ENCODE data around the gene ANXA11. TPM values are rescaled to one million over a fixed set of nuclear protein-coding genes. Genes with fewer than 3 reads are reported as not detected.

Gene ANXA11
- total RNA-seq, result 28.6 and 35.9 TPM in 2 replicates

DNA sequence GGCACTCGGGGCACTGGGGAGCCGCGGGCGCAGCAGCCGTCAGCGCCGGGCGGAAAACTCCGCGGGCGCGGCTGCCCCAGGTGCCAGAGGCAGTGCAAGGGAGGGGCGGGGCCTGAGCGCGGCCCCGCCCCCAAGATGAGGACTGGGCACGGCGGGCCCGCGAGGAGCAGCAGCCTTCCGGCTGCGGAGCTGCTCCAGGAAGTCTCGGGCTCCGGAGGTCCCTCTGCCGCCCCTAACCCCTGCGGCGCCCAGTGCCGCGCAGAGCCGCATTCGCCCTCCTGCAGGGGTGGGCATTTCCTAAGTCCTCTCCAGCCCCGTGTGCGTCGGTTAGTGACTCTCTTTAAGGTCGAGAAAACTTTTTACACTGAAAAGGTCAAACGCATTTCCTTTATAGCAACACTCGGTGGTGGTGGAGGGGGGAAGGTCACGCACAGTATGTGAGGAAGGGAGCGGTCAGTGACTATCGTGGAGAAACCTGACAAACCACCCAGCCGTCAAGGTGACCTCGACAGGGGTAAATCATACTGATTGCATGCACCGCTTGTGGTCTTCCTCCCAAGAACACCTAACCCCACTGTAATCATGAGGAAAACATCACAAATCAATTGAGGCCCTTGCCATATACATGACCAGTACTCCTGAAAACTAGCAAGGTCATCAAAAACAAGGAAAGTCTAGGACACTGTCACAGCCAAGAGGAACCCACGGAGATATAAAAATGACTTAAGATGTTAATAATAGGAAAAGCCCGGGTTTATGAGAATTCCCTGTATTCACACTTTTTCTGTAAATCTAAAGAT lies at the start of gene ANXA11:
Gene ANXA11 (minus strand): TSS at position 61 of the 800 bp plus-strand sequence. CDS start 32,676 bp downstream, outside the sequence.

GRCh38 chr10:80132299-80133139 lies 72.8 kb downstream of the ANXA11 start, which contains the start of gene PLAC9:
TSS of gene PLAC9 (plus strand) at chr10:80132730. CDS start at chr10:80132763, 33 bp downstream.

Other genes with a start within 250 kb of the ANXA11 start
- 2.8 and 6.2 TPM in 2 replicates for gene TMEM254, start 126.9 kb downstream of the ANXA11 start, total RNA-seq
- 0.19 and 0.32 TPM in 2 replicates for gene PLAC9, start 72.8 kb downstream of the ANXA11 start, total RNA-seq
- gene MAT1A, start 84.1 kb upstream of the ANXA11 start, total RNA-seq, result not detected in 2 replicates
- not detected in 2 replicates for gene DYDC1, start 151.2 kb upstream of the ANXA11 start, total RNA-seq
- gene DYDC2, start 151.2 kb upstream of the ANXA11 start, total RNA-seq, result not detected in 2 replicates
- 177 and 199 TPM in 2 replicates for gene PRXL2A, start 203.0 kb upstream of the ANXA11 start, total RNA-seq
- gene TSPAN14, start 248.8 kb upstream of the ANXA11 start, total RNA-seq, result 51.3 and 164 TPM in 2 replicates

Measured in bladder microvascular endothelial cell (primary cell).